T1000 (cell line): ENCODE data around the gene KIF26A.

Source experiments
- DNase-seq: peaks from one replicate; lab custom pipeline; 2025; ENCODE audit warnings: mixed read lengths; lab: John Stamatoyannopoulos, UW

Gene KIF26A

GRCh38 chr14:104101086-104101621 is 37.2 kb upstream of the KIF26A start:
- no peak for DNase-seq

DNA sequence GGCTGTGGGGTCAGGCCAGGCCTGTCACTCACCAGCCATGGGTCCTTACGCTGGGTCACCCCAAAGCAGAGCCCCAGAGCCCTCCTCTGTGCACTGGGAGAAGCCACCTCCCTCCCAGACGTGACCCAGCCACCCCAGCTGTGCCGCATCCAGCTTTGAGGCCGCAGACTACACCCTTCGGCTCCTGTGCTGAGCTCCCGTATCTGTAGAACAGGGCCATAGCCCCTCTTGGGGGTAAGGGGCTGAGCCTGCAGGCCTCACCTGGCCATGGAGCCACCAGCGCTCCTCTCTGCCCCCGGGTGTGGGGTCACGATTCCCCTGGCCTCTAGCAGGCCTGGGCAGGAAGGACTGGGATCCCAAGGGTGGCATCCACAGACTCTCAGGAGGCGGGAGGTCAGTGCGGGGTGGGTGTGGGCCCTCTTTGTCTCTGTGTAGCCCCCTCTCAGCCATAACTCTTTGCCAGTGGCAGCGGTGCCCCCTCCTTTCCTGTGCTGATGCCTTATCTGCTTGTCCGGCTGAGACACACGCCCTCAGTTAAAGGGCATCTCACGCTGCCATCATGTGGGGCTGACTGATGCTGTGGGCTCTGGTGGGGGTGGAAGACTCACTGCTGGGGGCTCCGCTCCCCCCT is 36.6 kb upstream of the KIF26A start:
- no peak for DNase-seq

DNA sequence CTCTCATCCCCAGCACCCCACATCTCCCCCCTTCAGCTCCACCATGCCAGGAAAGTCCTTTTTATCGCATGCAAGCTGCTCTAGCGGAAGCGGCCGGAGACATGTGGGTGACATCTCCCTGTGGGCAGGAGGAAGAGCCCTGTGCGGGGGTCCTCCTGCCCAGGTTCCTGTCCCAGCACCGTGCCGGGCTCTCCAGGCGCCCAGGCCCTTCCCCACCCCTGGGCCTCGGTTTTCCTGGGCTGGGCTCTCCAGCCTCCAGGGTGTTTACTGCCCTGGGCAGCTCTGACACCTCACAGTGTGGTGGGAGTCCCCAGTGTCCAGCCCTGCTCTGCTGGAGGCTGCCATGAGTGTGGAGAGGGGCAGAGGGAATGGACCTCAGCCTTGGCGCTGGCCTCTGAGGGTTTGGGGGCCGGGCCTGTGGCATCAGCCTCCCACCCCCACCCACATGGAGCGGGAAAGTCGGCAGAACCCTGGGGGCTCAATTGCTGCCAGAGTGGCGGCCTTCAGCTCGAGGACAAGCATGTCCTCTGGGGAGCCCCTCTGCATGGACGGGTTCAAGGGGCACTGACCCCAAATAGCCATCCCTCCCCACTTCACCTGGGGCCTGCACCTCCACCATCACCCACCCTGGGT is 36.0 kb upstream of the KIF26A start:
- no peak for DNase-seq

GRCh38 chr14:104103061-104103445 is 35.3 kb upstream of the KIF26A start:
- DNase-seq, result no peak

DNA sequence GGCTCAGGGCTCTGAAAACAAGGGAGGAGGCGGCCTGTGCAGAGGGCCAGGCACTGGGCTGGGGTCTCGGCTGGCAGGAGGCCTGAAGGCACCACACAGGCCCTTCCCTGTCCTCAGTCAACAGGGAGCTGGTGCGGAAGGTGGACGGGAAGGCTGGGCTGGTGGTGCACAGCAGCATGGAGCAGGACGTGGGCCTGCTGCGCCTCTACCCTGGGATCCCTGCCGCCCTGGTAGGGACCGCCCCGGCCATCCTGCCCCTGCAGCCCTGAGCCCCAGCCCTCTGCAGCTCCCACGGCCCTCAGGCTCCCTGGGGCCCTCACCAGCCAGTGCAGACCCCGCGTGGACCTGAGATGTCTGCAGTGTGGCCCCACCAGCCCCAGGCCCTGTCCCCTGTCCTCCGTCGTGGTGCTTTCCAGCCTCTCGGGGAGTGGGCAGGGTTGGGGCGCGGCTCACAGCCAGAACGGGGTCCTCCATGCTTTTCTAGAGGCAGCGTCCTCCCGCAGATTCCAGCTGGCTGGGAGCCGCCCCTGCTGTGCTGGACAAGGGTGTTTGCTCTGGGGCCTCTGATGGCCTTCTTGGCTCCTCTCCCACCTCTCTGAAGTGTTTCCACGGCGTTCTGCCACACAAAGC is 34.8 kb upstream of the KIF26A start:
- DNase-seq, result no peak

GRCh38 chr14:104104076-104104901 is 34.1 kb upstream of the KIF26A start:
- DNase-seq, result no peak

DNA sequence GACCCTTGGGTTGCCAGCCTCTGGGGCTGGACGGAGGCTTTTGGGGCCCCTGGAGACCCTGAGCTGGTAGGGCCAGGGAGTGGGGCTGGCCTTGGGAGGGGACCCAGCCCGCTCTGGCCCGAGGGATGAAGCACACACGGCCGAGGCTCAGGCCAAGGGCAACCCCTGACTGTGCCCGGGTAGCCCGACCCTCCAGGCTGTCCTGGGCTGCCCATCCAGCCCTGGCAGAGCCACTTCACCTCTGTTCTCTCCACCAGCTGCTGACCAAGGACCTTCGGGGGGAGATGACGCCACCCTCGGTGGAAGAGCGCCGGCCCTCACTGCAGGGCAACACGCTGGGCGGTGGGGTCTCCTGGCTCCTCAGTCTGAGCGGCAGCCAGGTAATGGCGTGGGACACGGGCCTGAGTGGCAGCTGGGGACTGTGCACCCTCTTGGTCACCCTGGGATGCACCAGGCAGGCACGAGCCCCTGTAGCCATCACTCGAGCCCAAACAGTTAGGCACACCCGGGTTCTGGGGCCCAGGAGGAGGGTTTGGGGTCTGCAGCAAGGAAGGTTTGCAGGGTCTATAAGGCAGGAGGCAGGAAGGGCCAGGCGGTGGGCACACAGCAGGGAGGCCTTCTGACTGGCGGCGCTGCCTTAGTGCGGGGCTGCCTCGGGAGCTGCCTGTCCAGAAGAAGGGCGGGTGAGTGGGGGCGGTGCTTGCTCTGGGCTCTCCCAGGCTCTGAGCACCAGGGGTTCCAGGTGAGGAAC is 33.1 kb upstream of the KIF26A start:
- no peak for DNase-seq

- DNase-seq, result no peak
Measured at GRCh38 chr14:104105822-104106470, 32.4 kb upstream of the KIF26A start.

GRCh38 chr14:104106471-104106991 is 31.9 kb upstream of the KIF26A start:
- no peak for DNase-seq

DNA sequence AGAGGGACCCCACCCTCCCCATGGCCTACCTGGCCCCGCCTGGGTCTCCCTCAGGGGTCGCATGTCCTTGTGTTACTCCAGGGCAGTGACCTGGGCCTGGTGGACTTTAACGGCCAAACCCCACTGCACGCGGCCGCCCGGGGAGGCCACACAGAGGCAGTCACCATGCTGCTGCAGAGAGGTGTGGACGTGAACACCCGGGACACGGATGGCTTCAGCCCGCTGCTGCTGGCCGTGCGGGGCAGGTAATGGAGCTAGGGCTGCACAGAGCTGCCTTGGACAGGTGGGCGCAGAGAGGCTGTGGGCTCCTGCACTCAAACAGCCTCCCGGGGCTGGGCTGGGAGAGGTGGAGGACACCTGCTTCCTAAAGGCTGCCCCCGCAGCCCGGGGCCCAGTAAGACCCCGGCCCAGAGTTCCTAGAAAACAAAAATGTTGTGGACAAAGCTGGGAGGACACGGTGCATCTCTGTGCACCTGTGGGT is 31.2 kb upstream of the KIF26A start:
- DNase-seq, result no peak

DNA sequence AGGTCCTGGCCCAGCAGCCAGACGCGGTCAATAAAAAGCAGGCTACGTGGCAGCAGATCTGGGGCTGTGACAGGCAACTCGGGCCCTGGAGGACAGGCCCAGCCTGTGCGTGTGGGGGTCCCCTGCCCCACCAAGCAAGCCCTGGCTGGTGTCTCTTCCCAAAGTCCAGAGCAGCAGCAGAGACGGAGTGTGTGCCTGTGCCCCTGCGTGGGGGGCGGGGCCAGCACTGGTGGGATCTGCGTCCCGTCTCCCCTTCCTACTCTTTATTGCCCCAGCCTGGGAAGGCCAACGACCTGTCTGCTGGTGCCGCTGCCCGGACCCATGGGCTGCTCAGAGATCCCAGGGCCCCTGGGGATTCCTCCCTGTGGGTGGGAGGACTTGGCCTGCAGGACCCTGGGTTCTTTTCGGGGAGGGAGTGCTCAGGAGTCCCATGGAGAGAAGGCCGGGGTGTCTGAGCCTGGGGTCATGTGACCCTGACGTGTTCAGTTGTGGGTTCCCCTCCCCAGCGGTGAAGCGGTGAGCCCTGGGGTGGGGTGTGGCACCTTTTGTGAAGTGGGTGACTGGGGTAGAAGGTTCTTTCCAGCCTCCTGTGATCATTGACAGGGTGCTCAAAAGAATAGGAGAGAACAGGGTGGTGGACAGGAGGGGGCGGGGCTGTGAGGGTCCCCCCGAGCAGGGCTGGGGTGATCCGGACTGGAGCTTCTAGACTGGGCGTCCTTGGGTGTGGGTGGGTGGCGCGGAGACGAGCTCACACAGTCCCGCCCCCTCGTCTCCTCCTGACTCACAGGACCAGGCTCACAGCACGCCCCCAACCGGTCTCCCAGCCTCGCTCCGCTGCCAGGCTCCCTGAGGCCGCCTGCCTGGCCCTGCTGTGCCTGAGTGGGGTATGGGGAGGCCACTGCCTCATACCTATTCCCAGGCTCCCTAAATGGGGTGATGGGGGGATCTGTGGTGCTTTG is 30.5 kb upstream of the KIF26A start:
- no peak for DNase-seq

DNA sequence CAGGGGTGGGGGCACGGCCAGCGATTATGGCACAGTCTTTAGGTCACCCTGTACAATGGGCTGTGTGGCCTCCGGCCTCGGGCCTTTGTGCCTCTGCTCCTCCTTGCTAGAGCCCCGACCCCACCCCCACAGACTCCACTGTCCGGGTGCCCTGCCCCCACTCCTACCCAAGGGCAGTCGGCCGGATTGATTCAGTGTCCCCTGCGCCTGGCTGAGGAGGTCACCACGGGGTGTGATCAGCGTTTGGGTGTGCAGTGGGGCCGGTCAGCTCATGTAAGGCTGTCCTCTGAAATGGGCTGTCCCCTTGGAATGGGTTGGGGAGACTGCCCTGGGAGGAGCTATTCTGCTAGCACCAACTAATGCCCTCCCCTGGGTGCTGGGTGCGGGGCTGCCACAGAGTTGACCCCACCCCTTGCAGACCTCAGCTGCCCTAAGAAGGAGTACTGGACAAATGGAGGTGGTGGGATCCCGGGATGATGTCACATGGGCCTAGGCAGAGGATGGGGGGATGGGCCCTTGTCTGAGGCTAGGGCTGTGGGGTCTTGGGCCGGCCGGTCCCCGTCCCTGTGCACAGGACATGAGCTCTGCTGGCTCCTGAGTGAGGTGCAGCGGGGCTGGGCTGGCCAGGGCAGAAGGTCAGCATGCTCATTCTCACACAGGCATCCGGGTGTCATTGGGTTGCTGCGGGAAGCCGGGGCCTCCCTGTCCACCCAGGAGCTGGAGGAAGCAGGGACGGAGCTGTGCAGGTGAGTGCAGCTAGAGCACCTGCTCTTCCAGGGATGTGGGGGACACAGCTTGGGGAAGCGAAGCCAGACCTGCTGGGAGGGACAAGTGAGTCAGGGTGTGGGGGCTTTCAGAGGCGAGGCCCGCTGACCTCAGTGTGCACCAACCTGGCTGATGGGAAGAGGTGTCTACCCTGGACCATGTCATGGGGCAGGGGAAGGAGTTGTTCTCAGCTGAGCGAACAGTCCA is 29.5 kb upstream of the KIF26A start:
- no peak for DNase-seq

DNA sequence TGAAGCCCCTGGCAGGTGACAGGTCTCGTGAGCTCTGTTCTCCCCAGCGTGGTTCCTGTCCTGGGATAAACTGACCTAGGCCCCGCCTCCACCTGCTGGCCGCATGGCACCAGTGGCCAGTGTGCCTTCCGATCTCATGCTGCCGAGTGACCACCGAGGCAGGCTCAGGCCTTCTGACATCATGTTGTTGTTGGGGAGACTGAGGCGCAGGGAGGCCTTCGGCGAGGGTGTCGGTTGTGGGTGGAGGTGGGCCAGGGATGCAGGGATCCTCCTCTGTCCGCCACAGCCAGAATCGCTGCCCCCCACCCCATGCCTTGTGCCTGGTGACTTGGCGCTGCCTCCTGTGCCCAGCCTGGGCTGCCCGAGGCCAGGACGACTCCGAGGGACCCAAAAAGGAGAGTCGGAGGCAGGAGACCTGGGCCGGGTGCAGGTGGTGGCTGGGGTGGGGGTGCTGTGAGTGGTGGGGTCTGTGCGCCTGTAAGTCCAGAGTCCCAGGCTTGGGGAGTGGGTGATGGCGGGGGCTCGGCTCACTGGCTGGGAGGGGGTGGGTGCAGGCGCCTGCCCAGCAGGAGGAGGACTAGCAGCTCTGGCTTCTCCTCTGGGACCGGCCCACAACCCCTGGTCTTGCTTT is 28.5 kb upstream of the KIF26A start:
- DNase-seq, result no peak

GRCh38 chr14:104110491-104111209 is 27.7 kb upstream of the KIF26A start:
- DNase-seq, result no peak

DNA sequence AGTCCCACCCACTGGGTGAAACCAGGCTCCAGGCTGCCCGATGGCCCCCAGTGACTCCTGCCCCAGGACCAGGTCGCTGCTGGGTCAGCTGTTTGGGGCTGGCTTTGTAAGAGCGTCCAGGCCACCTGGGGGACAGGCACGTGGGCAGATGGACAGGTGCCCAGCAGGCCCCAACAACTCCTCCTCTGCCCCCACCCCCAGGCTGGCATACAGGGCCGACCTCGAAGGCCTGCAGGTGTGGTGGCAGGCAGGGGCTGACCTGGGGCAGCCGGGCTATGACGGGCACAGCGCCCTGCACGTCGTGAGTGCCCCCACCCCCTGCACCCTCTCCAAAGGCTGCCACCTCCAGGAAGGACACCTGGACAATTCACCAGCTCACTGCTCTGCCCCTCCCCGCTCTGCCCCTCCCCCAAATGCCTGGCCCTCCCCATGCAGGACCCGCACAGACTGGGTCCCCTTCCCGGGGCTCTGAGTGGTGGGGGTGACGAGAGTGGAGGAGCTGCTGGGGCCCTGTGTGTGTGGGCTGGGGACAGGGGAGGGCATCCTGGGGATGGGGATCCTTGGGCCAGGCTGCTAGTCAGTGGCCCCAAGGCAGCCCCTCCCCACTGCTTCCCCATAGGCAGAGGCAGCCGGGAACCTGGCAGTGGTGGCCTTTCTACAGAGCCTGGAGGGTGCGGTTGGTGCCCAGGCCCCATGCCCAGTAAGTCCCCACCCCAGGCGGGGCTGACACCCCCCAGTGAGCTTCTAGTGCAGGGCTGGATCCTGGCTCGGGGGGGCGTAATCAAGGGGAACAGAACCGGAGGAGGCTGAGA is 26.9 kb upstream of the KIF26A start:
- DNase-seq, result no peak

DNA sequence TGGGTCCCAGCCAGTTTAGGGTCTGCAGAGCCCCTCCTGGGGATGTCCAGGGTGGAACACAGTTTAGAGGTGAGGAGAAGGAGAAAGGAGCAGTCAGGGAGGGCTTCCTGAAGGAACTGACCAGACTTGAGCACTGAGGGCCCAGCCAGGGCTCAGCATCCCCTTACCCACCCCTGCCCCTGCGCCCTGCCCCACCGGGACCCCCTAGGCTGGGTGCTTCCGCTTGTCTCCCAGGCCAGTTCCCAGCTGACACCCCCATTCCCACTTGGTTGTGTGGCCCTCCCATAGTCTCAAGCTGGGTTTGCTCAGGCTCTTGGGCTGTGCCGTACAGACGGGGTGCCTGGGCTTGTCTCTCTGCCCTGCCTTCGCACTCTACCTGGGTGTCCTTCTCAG is 26.3 kb upstream of the KIF26A start:
- no peak for DNase-seq
